Kidney epithelial cell (primary cell): ENCODE data around the gene MPZL3. TPM values are rescaled to one million over a fixed set of nuclear protein-coding genes. Genes with fewer than 3 reads are reported as not detected.

Experiments
- DNase-seq: peaks from one replicate; pipeline ENCODE4 v3.0.0-alpha.2; 2010; ENCODE audit warnings: low read depth
- H3K27me3 ChIP-seq: 2 replicates; pipeline ENCODE4 v1.6.0; 2011; ENCODE audit warnings: low read length; ENCODE audit not compliant: control insufficient read depth, insufficient read depth
- H3K36me3 ChIP-seq: 2 replicates; pipeline ENCODE4 v1.5.1; 2011; ENCODE audit warnings: low read length; ENCODE audit not compliant: control insufficient read depth, insufficient read depth
- H3K4me3 ChIP-seq: 2 replicates; pipeline ENCODE4 v1.5.1; 2011; ENCODE audit warnings: low read depth, mild to moderate bottlenecking, control low read depth, low read length
- CTCF ChIP-seq: IDR thresholded peaks from 2 replicates; pipeline ENCODE4 v1.5.1; 2011; ENCODE audit warnings: mild to moderate bottlenecking, moderate library complexity, low read length, control low read depth, inconsistent platforms; ENCODE audit not compliant: insufficient read depth, poor library complexity, severe bottlenecking
- total RNA-seq: library from RNA; depleted of rRNA; stranded (reverse); fragments of >200 nt; gene quantifications from 2 replicates; pipeline ENCODE4 v1.2.3, GENCODE V29; 2015

The MPZL3 gene
- total RNA-seq, 1 donor from 2014 or later, result 9.4 TPM

DNA sequence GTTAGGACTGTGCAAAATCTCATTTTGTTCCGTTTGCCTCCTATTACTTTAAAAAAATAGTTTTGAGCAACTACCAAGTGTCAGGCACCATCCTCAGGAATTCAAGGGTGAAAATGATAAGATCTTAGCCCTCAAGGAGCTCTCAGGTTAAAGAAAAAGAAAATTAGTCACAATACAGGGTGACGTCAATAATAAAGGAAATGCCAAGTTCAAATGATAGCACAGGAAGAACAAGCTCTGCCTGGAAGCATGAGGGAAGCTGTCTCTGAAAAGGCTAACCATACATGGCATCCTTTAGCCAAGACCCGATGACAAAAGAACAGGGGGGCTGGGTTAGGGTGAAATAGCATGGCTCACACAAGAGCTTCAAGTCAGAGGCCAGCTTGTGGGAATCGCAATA lies 23.0 kb upstream of the MPZL3 start:
- H3K4me3 ChIP-seq, result no peak overlapping the region
- no peak for DNase-seq
- H3K27me3 ChIP-seq, result no peaks in the 10 kb centered on the region
- TF ChIP-seq CTCF, result no peak
- H3K36me3 ChIP-seq, result no peaks in the 10 kb centered on the region

- no peak for DNase-seq
Measured at GRCh38 chr11:118274186-118274585, 22.0 kb upstream of the MPZL3 start.

DNA sequence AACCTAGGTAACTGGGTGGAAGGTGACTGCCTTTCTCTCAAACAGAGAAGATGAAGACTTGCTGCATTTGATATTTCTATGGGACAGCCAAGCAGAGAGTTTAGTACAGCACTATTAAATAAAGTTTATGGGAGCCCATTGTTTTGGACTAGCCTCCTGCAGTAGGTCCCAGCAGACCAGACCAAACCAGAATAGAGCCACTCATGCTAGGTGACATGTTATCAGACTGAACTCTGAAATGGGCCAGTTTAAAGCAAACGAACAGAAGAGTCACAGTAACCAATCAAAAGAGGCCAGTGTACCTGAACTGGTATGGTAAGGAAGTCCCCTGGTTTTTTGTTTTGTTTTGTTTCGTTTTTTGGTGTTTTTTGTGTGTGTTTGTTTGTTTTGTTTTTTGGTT lies 19.8 kb upstream of the MPZL3 start:
- H3K36me3 ChIP-seq, result no peaks in the 10 kb centered on the region
- H3K4me3 ChIP-seq, result no peak overlapping the region
- no peaks in the 10 kb centered on the region for H3K27me3 ChIP-seq
- TF ChIP-seq CTCF, result no peak
- no peak for DNase-seq

More at GRCh38 chr11:118274186-118274585, 22.0 kb upstream of the MPZL3 start:
- H3K4me3 ChIP-seq, result no peak overlapping the region
- H3K27me3 ChIP-seq, result no peaks in the 10 kb centered on the region
- no peaks in the 10 kb centered on the region for H3K36me3 ChIP-seq
- no peak for TF ChIP-seq CTCF

DNA sequence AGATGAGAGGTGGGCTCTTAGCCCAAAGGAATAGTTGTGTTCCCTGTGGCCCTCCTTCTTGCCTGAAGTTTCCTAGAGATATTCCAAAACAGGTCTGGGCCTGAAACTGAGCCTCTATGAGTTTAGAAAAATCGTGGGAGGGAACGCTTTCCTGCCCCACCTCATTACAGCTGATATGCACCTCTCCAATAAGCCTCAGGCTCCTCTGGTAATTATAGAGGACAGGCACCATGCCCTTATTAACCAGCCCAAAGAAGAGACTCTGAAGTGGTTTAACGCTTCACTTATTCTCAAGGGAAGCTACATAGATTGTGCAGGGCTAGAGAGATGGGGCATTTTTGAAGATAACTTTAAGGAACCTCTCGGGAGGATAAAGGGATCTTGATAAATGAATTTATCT lies 15.3 kb upstream of the MPZL3 start:
- no peaks in the 10 kb centered on the region for H3K27me3 ChIP-seq
- H3K36me3 ChIP-seq, result no peaks in the 10 kb centered on the region
- TF ChIP-seq CTCF, result no peak
- no peak for DNase-seq
- H3K4me3 ChIP-seq, result no peak overlapping the region

DNA sequence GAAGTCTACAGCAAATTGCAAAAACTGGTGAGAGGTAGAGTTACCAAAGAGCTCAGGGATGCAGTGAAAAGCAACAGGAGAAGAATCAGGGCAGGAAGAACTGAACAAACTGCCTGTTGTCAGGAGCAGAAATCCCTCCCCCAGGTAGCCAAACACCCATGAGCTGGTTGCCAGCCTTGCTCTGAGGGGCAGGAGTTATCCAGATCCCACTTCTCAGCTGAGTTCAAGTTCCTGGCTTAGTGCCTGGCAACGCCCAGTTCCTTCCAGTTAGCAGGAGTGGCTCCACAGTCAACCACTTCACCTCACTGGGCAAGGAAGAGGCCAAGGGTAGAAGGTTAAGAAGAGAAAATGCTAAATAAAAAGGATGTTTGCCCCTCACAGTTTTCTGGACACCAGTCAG lies 13.8 kb upstream of the MPZL3 start:
- H3K36me3 ChIP-seq, result no peaks in the 10 kb centered on the region
- TF ChIP-seq CTCF, result no peak
- no peak for DNase-seq
- no peak overlapping the region for H3K4me3 ChIP-seq
- H3K27me3 ChIP-seq, result no peaks in the 10 kb centered on the region
